ENCODE data around the gene PTPN14.

The PTPN14 gene

GRCh38 chr1:214473862-214474261 lies 77.5 kb downstream of the PTPN14 start:
- DNase-seq = no peak

GRCh38 chr1:214473387-214473786 lies 78.0 kb downstream of the PTPN14 start:
- no peak for DNase-seq

GRCh38 chr1:214472364-214472763 lies 79.0 kb downstream of the PTPN14 start:
- no peak for DNase-seq

GRCh38 chr1:214471458-214471857 lies 79.9 kb downstream of the PTPN14 start:
- DNase-seq = no peak

- no peak for DNase-seq
Measured at GRCh38 chr1:214470132-214470531, 81.3 kb downstream of the PTPN14 start.

- no peak for DNase-seq
Measured at GRCh38 chr1:214469290-214469689, 82.1 kb downstream of the PTPN14 start.

- no peak for DNase-seq
Measured at GRCh38 chr1:214467078-214467585, 84.3 kb downstream of the PTPN14 start.

- no peak for DNase-seq
Measured at GRCh38 chr1:214466403-214467077, 84.9 kb downstream of the PTPN14 start.

GRCh38 chr1:214464445-214465287 lies 86.7 kb downstream of the PTPN14 start:
- no peak for DNase-seq

- no peak for DNase-seq
Measured at GRCh38 chr1:214463596-214463995, 87.8 kb downstream of the PTPN14 start.

GRCh38 chr1:214462882-214463281 lies 88.5 kb downstream of the PTPN14 start:
- no peak for DNase-seq

- no peak for DNase-seq
Measured at GRCh38 chr1:214461305-214461704, 90.1 kb downstream of the PTPN14 start.

GRCh38 chr1:214460304-214460916 lies 91.0 kb downstream of the PTPN14 start:
- no peak for DNase-seq

GRCh38 chr1:214459895-214460294 lies 91.5 kb downstream of the PTPN14 start:
- no peak for DNase-seq

GRCh38 chr1:214458541-214458940 lies 92.9 kb downstream of the PTPN14 start:
- DNase-seq = no peak

- no peak for DNase-seq
Measured at GRCh38 chr1:214455971-214456867, 95.2 kb downstream of the PTPN14 start.

- DNase-seq = no peak
Measured at GRCh38 chr1:214455479-214455878, 95.9 kb downstream of the PTPN14 start.

- no peak for DNase-seq
Measured at GRCh38 chr1:214454569-214455396, 96.6 kb downstream of the PTPN14 start.

- DNase-seq = no peak
Measured at GRCh38 chr1:214453109-214453722, 98.2 kb downstream of the PTPN14 start.

GRCh38 chr1:214452152-214452784 lies 99.1 kb downstream of the PTPN14 start:
- no peak for DNase-seq

- DNase-seq = peak; percentile 19
Measured at GRCh38 chr1:214451596-214451995, 99.8 kb downstream of the PTPN14 start.

Measured in stimulated activated CD4-positive, alpha-beta T cell treated with anti-CD3 and anti-CD28 coated beads, Interleukin-4, amount 100 ng/mL, for 24 hours (primary cell).